H1 (cell line): ENCODE data around the gene FGF1. TPM values are rescaled to one million over a fixed set of nuclear protein-coding genes. Genes with fewer than 3 reads are reported as not detected.

Source experiments
- CTCF ChIA-PET: fragments of 300-600 bp; sonication (Branson Sonifier 250); formaldehyde crosslinking; loops from one replicate; lab custom pipeline; 2021; ENCODE audit not compliant: partially characterized antibody; lab: Charles Lee
- POLR2A ChIA-PET: fragments of 300-600 bp; sonication (Branson Sonifier 250); formaldehyde crosslinking; loops from one replicate; lab custom pipeline; 2021; ENCODE audit warnings: inconsistent platforms; ENCODE audit not compliant: partially characterized antibody; lab: Charles Lee
- DNase-seq, 2 experiments: peaks; one replicate each; pipeline versions ENCODE4 v3.0.0 to v3.0.0-alpha.2; 2010 to 2022; ENCODE audit warnings: low spot score in 2 of 2, low read depth in 1 of 2, mixed read lengths in 1 of 2
- FAIRE-seq: peaks from 2 replicates; lab custom pipeline; 2011; peaks lifted over from hg19 to GRCh38; lab: Jason Lieb, UNC
- H2AFZ ChIP-seq: 2 replicates; pipeline ENCODE4 v1.8.1; 2012; ENCODE audit warnings: low read length, inconsistent platforms
- H2AK5ac ChIP-seq: 2 replicates; pipeline ENCODE4 v1.6.1; 2013; ENCODE audit warnings: low read depth, low read length
- H2BK120ac ChIP-seq: replicated peaks from 2 replicates; pipeline ENCODE3; 2013; ENCODE audit warnings: low read depth, low read length, inconsistent platforms
- H2BK12ac ChIP-seq: 2 replicates; pipeline ENCODE4 v1.6.1; 2013; ENCODE audit warnings: low read depth, low read length
- H2BK15ac ChIP-seq: 2 replicates; pipeline ENCODE4 v1.6.1; 2013; ENCODE audit warnings: low read length
- H2BK20ac ChIP-seq: 2 replicates; pipeline ENCODE4 v1.6.1; 2013; ENCODE audit warnings: low read length
- H2BK5ac ChIP-seq: 2 replicates; pipeline ENCODE4 v1.6.1; 2013; ENCODE audit warnings: low read depth, low read length
- H3K14ac ChIP-seq: 2 replicates; pipeline ENCODE4 v1.6.1; 2013; ENCODE audit warnings: inconsistent platforms; ENCODE audit not compliant: insufficient read length
- H3K18ac ChIP-seq: 2 replicates; pipeline ENCODE4 v1.6.1; 2013; ENCODE audit warnings: low read length; ENCODE audit errors: extremely low read depth
- H3K23ac ChIP-seq: 2 replicates; pipeline ENCODE4 v1.6.1; 2013; ENCODE audit warnings: inconsistent platforms; ENCODE audit not compliant: insufficient read length
- H3K23me2 ChIP-seq: 2 replicates; pipeline ENCODE4 v1.6.1; 2013; ENCODE audit warnings: low read depth, low read length
- H3K27ac ChIP-seq: 2 replicates; pipeline ENCODE4 v1.6.1; 2011; ENCODE audit warnings: low read depth, low read length, inconsistent platforms
- H3K27me3 ChIP-seq, 4 experiments: replicated peaks in 1 of 4; 1 replicate in 1 of 4; 2 replicates in 3 of 4; pipeline versions ENCODE4 v1.6.1 to v1.8.1; 2011 to 2013; ENCODE audit warnings: low read length in 3 of 4, mild to moderate bottlenecking in 3 of 4, inconsistent platforms in 2 of 4, mixed read lengths in 2 of 4, moderate library complexity in 1 of 4; ENCODE audit not compliant: control insufficient read depth in 3 of 4, insufficient read depth in 3 of 4; ENCODE audit errors: extremely low read depth in 1 of 4
- H3K36me3 ChIP-seq, 4 experiments: 2 replicates each; pipeline versions ENCODE4 v1.6.1 to v1.8.1; 2011 to 2013; ENCODE audit warnings: mild to moderate bottlenecking in 4 of 4, low read length in 3 of 4, moderate library complexity in 2 of 4, control low read depth in 1 of 4, inconsistent platforms in 1 of 4; ENCODE audit not compliant: insufficient read depth in 4 of 4, control insufficient read depth in 2 of 4
- H3K4ac ChIP-seq: replicated peaks from 2 replicates; pipeline ENCODE3; 2013; ENCODE audit warnings: low read length, low read depth, mixed read lengths, inconsistent platforms; ENCODE audit not compliant: insufficient read length
- H3K4me1 ChIP-seq, 4 experiments: replicated peaks in 1 of 4; 1 replicate in 1 of 4; 2 replicates in 3 of 4; pipeline versions ENCODE4 v1.6.1 to v1.8.1; 2011 to 2013; ENCODE audit warnings: low read length in 3 of 4, inconsistent platforms in 2 of 4, mixed read lengths in 1 of 4; ENCODE audit not compliant: insufficient read depth in 4 of 4, control insufficient read depth in 3 of 4
- H3K4me2 ChIP-seq, 2 experiments: 2 replicates each; pipeline versions ENCODE4 v1.6.1 to v1.8.1; 2011 to 2013; ENCODE audit warnings: low read depth in 2 of 2, low read length in 2 of 2, control low read depth in 1 of 2, inconsistent platforms in 1 of 2, mild to moderate bottlenecking in 1 of 2; ENCODE audit not compliant: insufficient read depth in 1 of 2
- H3K4me3 ChIP-seq, 4 experiments: fragments of 200-600, 300-600 bp in 1 of 4; sonication (generic), shearing (Covaris generic), sonication (Bioruptor Twin) in 1 of 4; 2 replicates each; pipeline versions ENCODE4 v1.5.1 to v1.8.1; 2011 to 2016; ENCODE audit warnings: low read length in 4 of 4, low read depth in 3 of 4, control low read depth in 2 of 4, inconsistent platforms in 2 of 4, mild to moderate bottlenecking in 2 of 4, mixed read lengths in 1 of 4, moderate library complexity in 1 of 4; ENCODE audit not compliant: insufficient read depth in 2 of 4; ENCODE audit errors: extremely low read depth in 1 of 4
- H3K56ac ChIP-seq: replicated peaks from 2 replicates; pipeline ENCODE3; 2013; ENCODE audit warnings: low read depth, mild to moderate bottlenecking, mixed read lengths, low read length, inconsistent platforms; ENCODE audit not compliant: insufficient read length
- H3K79me1 ChIP-seq: 2 replicates; pipeline ENCODE4 v1.6.1; 2013; ENCODE audit warnings: low read depth, low read length, control low read depth
- H3K79me2 ChIP-seq, 2 experiments: 2 replicates each; pipeline versions ENCODE4 v1.6.1 to v1.8.1; 2012 to 2013; ENCODE audit warnings: low read length in 2 of 2, mild to moderate bottlenecking in 2 of 2, inconsistent platforms in 1 of 2; ENCODE audit not compliant: insufficient read depth in 2 of 2, control insufficient read depth in 1 of 2
- H3K9ac ChIP-seq, 4 experiments: replicated peaks in 1 of 4; 1 replicate in 1 of 4; 2 replicates in 3 of 4; pipeline versions ENCODE4 v1.6.1 to v1.8.1; 2011 to 2013; ENCODE audit warnings: low read depth in 3 of 4, low read length in 3 of 4, control low read depth in 2 of 4, mild to moderate bottlenecking in 2 of 4, moderate library complexity in 2 of 4, inconsistent platforms in 1 of 4; ENCODE audit errors: extremely low read depth in 1 of 4
- H3K9me3 ChIP-seq, 2 experiments: 2 replicates each; pipeline versions ENCODE4 v1.6.1 to v1.8.1; 2012 to 2013; ENCODE audit warnings: mild to moderate bottlenecking in 2 of 2, moderate library complexity in 2 of 2, control low read depth in 1 of 2, inconsistent platforms in 1 of 2, low read depth in 1 of 2, low read length in 1 of 2, mixed read lengths in 1 of 2; ENCODE audit not compliant: insufficient read depth in 2 of 2
- H4K20me1 ChIP-seq, 2 experiments: replicated peaks in 1 of 2; 2 replicates each; pipeline versions ENCODE3 to v1.8.1; 2011 to 2013; ENCODE audit warnings: inconsistent platforms in 2 of 2, low read length in 2 of 2, mild to moderate bottlenecking in 1 of 2; ENCODE audit not compliant: insufficient read depth in 2 of 2, control insufficient read depth in 1 of 2
- H4K5ac ChIP-seq: 2 replicates; pipeline ENCODE4 v1.6.1; 2013; ENCODE audit warnings: low read length, low read depth, mixed read lengths, inconsistent platforms; ENCODE audit not compliant: insufficient read length
- H4K8ac ChIP-seq: 2 replicates; pipeline ENCODE4 v1.8.0; 2013; ENCODE audit warnings: mild to moderate bottlenecking, moderate library complexity, low read length, inconsistent platforms; ENCODE audit not compliant: insufficient read depth; ENCODE audit errors: extremely low read depth
- H4K91ac ChIP-seq: replicated peaks from 2 replicates; pipeline ENCODE3; 2013; ENCODE audit warnings: low read length, mixed read lengths, inconsistent platforms; ENCODE audit not compliant: insufficient read length
- JUN ChIP-seq: IDR thresholded peaks from 2 replicates; pipeline ENCODE4 v1.6.1; 2011; ENCODE audit warnings: low read depth, mild to moderate bottlenecking, improper control_type of control experiment, low read length
- MAFK ChIP-seq: IDR thresholded peaks from 2 replicates; pipeline ENCODE4 v1.6.1; 2012; ENCODE audit warnings: low read depth, mild to moderate bottlenecking, improper control_type of control experiment, low read length
- POLR2A ChIP-seq, 2 experiments: IDR thresholded peaks; 1 replicate in 1 of 2; 2 replicates in 1 of 2; pipeline ENCODE4 v1.6.1; 2011; ENCODE audit warnings: low read depth in 2 of 2, low read length in 2 of 2, mild to moderate bottlenecking in 2 of 2; ENCODE audit errors: control extremely low read depth in 1 of 2
- WGBS, 2 experiments: shearing (Covaris generic) in 1 of 2; methylation state at CpG; one replicate each; pipeline versions ENCODE4 v1.1.6 to v1.1.7; 2013 to 2015; ENCODE audit warnings: low lambda C conversion rate in 2 of 2, mixed read lengths in 2 of 2, inconsistent platforms in 1 of 2, low coverage in 1 of 2, missing lambda C conversion rate in 1 of 2; ENCODE audit not compliant: insufficient replicate concordance in 2 of 2, insufficient coverage in 1 of 2, insufficient read length in 1 of 2; ENCODE audit errors: extremely low coverage in 1 of 2, missing lambda C conversion rate in 1 of 2; 5-methylcytosine and 5-hydroxymethylcytosine counted together
- polyA plus RNA-seq, 7 experiments: library from polyadenylated mRNA; depleted of rRNA in 3 of 7; stranded (reverse) in 5 of 7; unstranded in 2 of 7; fragments of >200 nt in 5 of 7; fragments of 200-250 nt in 2 of 7; gene quantifications; 1 replicate in 5 of 7; 2 replicates in 1 of 7; 4 replicates in 1 of 7; pipeline versions ENCODE4 v1.2.1 to v1.2.3, GENCODE V29; 2011 to 2013; ENCODE audit warnings: missing spikeins in 2 of 7, mixed read lengths in 2 of 7
- total RNA-seq: library from RNA; stranded (reverse); fragmentation: NEBNext Ultra II Directional; extraction: Animal tissue kit (Norgen Biotek cat#: 25700); gene quantifications from 2 replicates; pipeline ENCODE4 v1.2.1, GENCODE V29; 2021

Gene FGF1
- total and polyA plus RNA-seq, 2 of the 8 experiments (the other 6 are each of a cell fraction or from before 2014, with no cell fraction given), result 0.30 to 0.50 TPM

- H4K5ac ChIP-seq, result no peak overlapping the region
- no peaks in the 10 kb centered on the region for H3K36me3 ChIP-seq
- no peaks in the 10 kb centered on the region for H3K27me3 ChIP-seq
- H3K9me3 ChIP-seq, result no peaks in the 10 kb centered on the region
- no peak overlapping the region for H2AFZ ChIP-seq
- no peak overlapping the region for H3K23ac ChIP-seq
- no peak overlapping the region for H3K4ac ChIP-seq
- no peak overlapping the region for H4K91ac ChIP-seq
- no peak overlapping the region for H3K18ac ChIP-seq
- H4K20me1 ChIP-seq, result no peaks in the 10 kb centered on the region
- CTCF ChIA-PET, result interaction anchor here (0.6 to 8.2 kb wide), 10 partner anchors 9 to 236 kb away, joined by 3 to 81 read pairs (median 8); no protein-coding TSS in a partner anchor
- H3K79me1 ChIP-seq, result no peaks in the 10 kb centered on the region
- no peak overlapping the region for H2AK5ac ChIP-seq
- no peak overlapping the region for H3K27ac ChIP-seq
- POLR2A ChIA-PET, result no interaction called here
- no peak overlapping the region for H2BK15ac ChIP-seq
- no peaks in the 10 kb centered on the region for H3K23me2 ChIP-seq
- H2BK5ac ChIP-seq, result no peak overlapping the region
- no peak overlapping the region for H3K4me2 ChIP-seq
- no peaks in the 10 kb centered on the region for H3K4me1 ChIP-seq
- H3K14ac ChIP-seq, result no peak overlapping the region
- no peaks in the 10 kb centered on the region for H3K79me2 ChIP-seq
- H2BK120ac ChIP-seq, result no peak overlapping the region
- H2BK20ac ChIP-seq, result no peak overlapping the region; the same call in 1 of the 2 replicates
- H4K8ac ChIP-seq, result no peak overlapping the region
- no peak overlapping the region for H3K4me3 ChIP-seq
- H3K56ac ChIP-seq, result no peak overlapping the region
- DNase-seq, result no peak
- WGBS, 2 experiments, result 78% methylated on average over 5 of the region's 5 CpGs; no CpG with 5 or more reads in 1 of the 2 experiments
- no peak for FAIRE-seq
- H3K9ac ChIP-seq, result no peak overlapping the region
- H2BK12ac ChIP-seq, result no peak overlapping the region
- no peak for TF ChIP-seq JUN
- no peak for TF ChIP-seq POLR2A (IDR thresholded peaks at IDR 0.05; ENCODE audit: control extremely low read depth in 1 of 2, low read depth in 2 of 2, low read length in 2 of 2)
- no peak for TF ChIP-seq MAFK
Observed at GRCh38 chr5:142644127-142644526, 41.8 kb downstream of the FGF1 start.
